ENCODE data around the gene FRMD6. TPM values are rescaled to one million over a fixed set of nuclear protein-coding genes. Genes with fewer than 3 reads are reported as not detected.

The FRMD6 gene
- total RNA-seq, 1 experiment from 2014 or later: 11.4 TPM

DNA sequence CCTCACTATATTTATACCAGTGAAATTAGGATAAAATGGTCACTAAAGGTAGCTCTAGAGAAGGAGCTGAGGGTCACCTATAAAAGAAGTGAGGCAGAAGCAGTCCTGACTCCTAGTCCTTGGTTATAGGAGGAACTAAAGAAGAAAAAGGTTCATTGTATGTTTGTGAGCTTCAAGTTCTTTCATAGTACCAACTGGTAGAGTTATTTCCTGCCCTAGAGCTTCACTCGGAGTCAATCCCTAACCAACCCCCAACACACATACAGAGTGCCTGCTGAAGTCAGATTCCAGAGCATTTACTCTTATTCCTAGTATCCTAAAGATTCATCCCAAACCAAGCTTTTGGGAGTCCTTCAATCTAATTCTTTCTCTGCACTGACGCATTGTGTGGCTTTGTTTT, 29.3 kb upstream of the FRMD6 start (continued):
- TF ChIP-seq, protein P1, sequence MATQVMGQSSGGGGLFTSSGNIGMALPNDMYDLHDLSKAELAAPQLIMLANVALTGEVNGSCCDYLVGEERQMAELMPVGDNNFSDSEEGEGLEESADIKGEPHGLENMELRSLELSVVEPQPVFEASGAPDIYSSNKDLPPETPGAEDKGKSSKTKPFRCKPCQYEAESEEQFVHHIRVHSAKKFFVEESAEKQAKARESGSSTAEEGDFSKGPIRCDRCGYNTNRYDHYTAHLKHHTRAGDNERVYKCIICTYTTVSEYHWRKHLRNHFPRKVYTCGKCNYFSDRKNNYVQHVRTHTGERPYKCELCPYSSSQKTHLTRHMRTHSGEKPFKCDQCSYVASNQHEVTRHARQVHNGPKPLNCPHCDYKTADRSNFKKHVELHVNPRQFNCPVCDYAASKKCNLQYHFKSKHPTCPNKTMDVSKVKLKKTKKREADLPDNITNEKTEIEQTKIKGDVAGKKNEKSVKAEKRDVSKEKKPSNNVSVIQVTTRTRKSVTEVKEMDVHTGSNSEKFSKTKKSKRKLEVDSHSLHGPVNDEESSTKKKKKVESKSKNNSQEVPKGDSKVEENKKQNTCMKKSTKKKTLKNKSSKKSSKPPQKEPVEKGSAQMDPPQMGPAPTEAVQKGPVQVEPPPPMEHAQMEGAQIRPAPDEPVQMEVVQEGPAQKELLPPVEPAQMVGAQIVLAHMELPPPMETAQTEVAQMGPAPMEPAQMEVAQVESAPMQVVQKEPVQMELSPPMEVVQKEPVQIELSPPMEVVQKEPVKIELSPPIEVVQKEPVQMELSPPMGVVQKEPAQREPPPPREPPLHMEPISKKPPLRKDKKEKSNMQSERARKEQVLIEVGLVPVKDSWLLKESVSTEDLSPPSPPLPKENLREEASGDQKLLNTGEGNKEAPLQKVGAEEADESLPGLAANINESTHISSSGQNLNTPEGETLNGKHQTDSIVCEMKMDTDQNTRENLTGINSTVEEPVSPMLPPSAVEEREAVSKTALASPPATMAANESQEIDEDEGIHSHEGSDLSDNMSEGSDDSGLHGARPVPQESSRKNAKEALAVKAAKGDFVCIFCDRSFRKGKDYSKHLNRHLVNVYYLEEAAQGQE (IDR thresholded peaks at IDR 0.05; ENCODE audit: low read depth): no peak
- TF ChIP-seq JUND (IDR thresholded peaks at IDR 0.05) (no peak), FOSL1 (IDR thresholded peaks at IDR 0.05; ENCODE audit: low read depth) (no peak), POLR2A (IDR thresholded peaks at IDR 0.05; ENCODE audit: borderline replicate concordance, extremely low read depth, insufficient read depth, insufficient read length) (no peak), EGR1 (IDR thresholded peaks at IDR 0.05; ENCODE audit: low read depth) (no peak), YY1 (IDR thresholded peaks at IDR 0.05; ENCODE audit: extremely low read depth, insufficient replicate concordance, low read depth, low read length) (no peak), ZNF274 (IDR thresholded peaks at IDR 0.05; ENCODE audit: low read depth, low read length) (no peak)
- TF ChIP-seq, protein P2, sequence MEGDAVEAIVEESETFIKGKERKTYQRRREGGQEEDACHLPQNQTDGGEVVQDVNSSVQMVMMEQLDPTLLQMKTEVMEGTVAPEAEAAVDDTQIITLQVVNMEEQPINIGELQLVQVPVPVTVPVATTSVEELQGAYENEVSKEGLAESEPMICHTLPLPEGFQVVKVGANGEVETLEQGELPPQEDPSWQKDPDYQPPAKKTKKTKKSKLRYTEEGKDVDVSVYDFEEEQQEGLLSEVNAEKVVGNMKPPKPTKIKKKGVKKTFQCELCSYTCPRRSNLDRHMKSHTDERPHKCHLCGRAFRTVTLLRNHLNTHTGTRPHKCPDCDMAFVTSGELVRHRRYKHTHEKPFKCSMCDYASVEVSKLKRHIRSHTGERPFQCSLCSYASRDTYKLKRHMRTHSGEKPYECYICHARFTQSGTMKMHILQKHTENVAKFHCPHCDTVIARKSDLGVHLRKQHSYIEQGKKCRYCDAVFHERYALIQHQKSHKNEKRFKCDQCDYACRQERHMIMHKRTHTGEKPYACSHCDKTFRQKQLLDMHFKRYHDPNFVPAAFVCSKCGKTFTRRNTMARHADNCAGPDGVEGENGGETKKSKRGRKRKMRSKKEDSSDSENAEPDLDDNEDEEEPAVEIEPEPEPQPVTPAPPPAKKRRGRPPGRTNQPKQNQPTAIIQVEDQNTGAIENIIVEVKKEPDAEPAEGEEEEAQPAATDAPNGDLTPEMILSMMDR (IDR thresholded peaks at IDR 0.05 in 2 of 3, conservative IDR thresholded peaks at IDR 0.05 in 1 of 3; ENCODE audit: borderline replicate concordance in 1 of 3, insufficient read depth in 1 of 3, low read depth in 2 of 3, low read length in 2 of 3): no peak

DNA sequence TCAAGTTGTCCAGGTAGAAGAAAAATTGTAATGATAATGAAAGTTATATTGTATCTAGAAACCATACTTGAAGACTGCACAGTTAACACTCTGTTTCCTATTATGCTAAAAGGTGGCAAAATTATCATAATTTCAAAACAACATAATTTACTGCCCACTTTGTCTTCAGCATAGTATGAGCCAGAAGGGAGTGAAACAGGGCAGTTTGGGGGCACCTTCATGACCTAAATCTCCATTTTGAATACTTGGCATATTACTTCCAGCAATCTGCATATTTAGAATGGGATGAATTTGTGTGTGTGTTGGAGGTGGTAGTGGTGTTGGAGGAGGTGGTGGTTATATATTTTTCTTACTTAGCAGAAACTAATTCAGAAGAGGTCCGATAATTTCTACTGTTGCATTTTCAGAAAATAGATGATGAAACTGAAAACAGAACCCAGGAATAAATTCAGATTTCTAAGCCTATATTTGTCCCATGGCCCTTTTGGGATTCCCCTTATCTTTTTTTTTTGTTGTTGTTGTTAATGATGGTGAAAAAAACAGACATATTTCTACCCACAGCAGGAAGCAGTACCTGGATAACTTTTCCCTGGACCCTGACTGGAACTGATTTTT, 26.6 kb upstream of the FRMD6 start:
- no TSS peak for BruUV-seq (replicated peaks)
- Histone ChIP-seq H4K20me1 (ENCODE audit: insufficient read depth) (no peaks in the 10 kb centered on the region), H3K27ac (ENCODE audit: low read depth, low read length) (no peak overlapping the region), H3K4me1 (ENCODE audit: control insufficient read depth in 1 of 2, insufficient read depth in 2 of 2, low read length in 2 of 2) (no peaks in the 10 kb centered on the region), H3K36me3 (ENCODE audit: control insufficient read depth in 1 of 2, insufficient read depth in 2 of 2, low read length in 2 of 2) (no peaks in the 10 kb centered on the region), H2AFZ (ENCODE audit: low read depth, low read length, poor library complexity, severe bottlenecking) (no peak overlapping the region), H3K9ac (ENCODE audit: low read length) (no peak overlapping the region), H3K9me3 (ENCODE audit: control insufficient read depth in 1 of 2, insufficient read depth in 1 of 2, low read depth in 1 of 2, low read length in 2 of 2) (no peaks in the 10 kb centered on the region), H3K4me2 (ENCODE audit: low read length) (no peak overlapping the region), H3K9me2 (ENCODE audit: insufficient read depth) (no peaks in the 10 kb centered on the region), H3K27me3 (ENCODE audit: insufficient read depth, low read length) (no peaks in the 10 kb centered on the region), H3K79me2 (ENCODE audit: insufficient read depth, low read length) (no peaks in the 10 kb centered on the region), H3K4me3 (replicated peaks in 1 of 2; ENCODE audit: low read depth in 1 of 2, low read length in 2 of 2) (no peak overlapping the region)
- ATAC-seq (no peak), DNase-seq (ENCODE audit: low read depth, low spot score) (no peak)
- ChIA-PET POLR2A (no interaction called here), RAD21 (ENCODE audit: low non-redundant PET in 1 of 2, low total read pairs in 2 of 2, uncharacterized antibody in 2 of 2, unreplicated experiment in 2 of 2) (no interaction called here), CTCF (no interaction called here)
- intact Hi-C loops (cut with micrococcal nuclease): no loop called here
- TF ChIP-seq FOSL1 (IDR thresholded peaks at IDR 0.05; ENCODE audit: low read depth) (no peak), CBX3 (IDR thresholded peaks at IDR 0.05; ENCODE audit: low read depth) (no peak), POLR2AphosphoS5 (IDR thresholded peaks at IDR 0.05; ENCODE audit: low read depth, low read length) (no peak), POLR2A (IDR thresholded peaks at IDR 0.05; ENCODE audit: borderline replicate concordance, extremely low read depth, insufficient read depth, insufficient read length) (no peak), YY1 (IDR thresholded peaks at IDR 0.05; ENCODE audit: extremely low read depth, insufficient replicate concordance, low read depth, low read length) (no peak), SP1 (IDR thresholded peaks at IDR 0.05; ENCODE audit: low read depth) (no peak)
- TF ChIP-seq, protein P3, sequence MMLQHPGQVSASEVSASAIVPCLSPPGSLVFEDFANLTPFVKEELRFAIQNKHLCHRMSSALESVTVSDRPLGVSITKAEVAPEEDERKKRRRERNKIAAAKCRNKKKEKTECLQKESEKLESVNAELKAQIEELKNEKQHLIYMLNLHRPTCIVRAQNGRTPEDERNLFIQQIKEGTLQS (IDR thresholded peaks at IDR 0.05): no peak
- TF ChIP-seq, protein P4, sequence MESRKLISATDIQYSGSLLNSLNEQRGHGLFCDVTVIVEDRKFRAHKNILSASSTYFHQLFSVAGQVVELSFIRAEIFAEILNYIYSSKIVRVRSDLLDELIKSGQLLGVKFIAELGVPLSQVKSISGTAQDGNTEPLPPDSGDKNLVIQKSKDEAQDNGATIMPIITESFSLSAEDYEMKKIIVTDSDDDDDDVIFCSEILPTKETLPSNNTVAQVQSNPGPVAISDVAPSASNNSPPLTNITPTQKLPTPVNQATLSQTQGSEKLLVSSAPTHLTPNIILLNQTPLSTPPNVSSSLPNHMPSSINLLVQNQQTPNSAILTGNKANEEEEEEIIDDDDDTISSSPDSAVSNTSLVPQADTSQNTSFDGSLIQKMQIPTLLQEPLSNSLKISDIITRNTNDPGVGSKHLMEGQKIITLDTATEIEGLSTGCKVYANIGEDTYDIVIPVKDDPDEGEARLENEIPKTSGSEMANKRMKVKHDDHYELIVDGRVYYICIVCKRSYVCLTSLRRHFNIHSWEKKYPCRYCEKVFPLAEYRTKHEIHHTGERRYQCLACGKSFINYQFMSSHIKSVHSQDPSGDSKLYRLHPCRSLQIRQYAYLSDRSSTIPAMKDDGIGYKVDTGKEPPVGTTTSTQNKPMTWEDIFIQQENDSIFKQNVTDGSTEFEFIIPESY (IDR thresholded peaks at IDR 0.05; ENCODE audit: extremely low read depth, insufficient replicate concordance, low read length): no peak

Measured in HCT116 (cell line).